Hematopoietic multipotent progenitor cell treated with erythropoietin and hydrocortisone succinate and interleukin-3 and kit ligand, for 6 days (in vitro differentiated cells): ENCODE data around the gene RABEP1.
"Not testable (repeated sequence)": the region's sequence is repeated elsewhere in the genome, so short reads cannot be mapped to it uniquely, and the experiment has no call there.

Experiments
- DNase-seq: peaks from one replicate; pipeline ENCODE4 v3.0.0-alpha.2; 2015

Gene RABEP1

DNA sequence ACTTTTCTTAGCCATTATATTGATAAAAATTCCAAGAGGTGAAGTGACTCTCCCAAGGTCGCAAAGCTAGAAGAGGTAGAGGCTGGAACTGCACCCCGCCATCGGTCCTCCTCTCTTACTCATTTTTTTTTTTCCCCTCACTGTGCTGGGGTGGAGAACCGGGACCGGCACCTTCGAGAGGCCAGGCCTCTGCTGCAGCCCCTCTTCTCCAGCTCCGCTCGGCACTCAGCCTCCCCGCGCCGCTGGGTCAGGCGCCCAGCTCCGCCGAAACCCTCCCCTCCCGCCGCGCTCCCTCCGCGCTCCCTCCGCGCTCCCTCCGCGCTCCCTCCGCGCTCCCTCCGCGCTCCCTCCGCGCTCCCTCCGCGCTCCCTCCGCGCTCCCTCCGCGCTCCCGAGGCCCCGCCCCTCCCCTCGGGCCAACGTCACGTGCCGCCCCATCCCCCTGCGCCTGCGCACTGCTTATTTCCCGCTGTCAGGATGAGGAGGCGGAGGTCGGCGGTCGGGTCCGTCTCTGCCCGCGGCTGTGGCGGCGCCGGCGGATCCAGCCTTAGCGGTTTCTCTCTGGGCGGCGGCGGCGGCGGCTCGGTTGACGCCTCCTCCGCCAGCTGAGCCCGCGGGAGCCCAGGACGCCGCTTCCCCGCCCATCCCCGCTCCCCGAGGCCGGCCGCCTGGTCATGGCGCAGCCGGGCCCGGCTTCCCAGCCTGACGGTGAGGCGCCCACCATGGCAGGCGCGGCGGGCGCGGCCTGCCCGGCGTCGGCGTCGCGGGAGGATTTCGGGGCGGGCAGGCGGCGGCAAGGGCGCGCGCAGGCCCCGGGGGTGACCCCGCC lies at the start of gene RABEP1:
TSS of gene RABEP1 (plus strand) at position 471 of the 828 bp plus-strand sequence. CDS start at position 674, 203 bp downstream.
- peak; percentile 95 for DNase-seq

- not testable (repeated sequence) for DNase-seq
Measured at GRCh38 chr17:5233492-5233891, 48.6 kb upstream of the RABEP1 start.

DNA sequence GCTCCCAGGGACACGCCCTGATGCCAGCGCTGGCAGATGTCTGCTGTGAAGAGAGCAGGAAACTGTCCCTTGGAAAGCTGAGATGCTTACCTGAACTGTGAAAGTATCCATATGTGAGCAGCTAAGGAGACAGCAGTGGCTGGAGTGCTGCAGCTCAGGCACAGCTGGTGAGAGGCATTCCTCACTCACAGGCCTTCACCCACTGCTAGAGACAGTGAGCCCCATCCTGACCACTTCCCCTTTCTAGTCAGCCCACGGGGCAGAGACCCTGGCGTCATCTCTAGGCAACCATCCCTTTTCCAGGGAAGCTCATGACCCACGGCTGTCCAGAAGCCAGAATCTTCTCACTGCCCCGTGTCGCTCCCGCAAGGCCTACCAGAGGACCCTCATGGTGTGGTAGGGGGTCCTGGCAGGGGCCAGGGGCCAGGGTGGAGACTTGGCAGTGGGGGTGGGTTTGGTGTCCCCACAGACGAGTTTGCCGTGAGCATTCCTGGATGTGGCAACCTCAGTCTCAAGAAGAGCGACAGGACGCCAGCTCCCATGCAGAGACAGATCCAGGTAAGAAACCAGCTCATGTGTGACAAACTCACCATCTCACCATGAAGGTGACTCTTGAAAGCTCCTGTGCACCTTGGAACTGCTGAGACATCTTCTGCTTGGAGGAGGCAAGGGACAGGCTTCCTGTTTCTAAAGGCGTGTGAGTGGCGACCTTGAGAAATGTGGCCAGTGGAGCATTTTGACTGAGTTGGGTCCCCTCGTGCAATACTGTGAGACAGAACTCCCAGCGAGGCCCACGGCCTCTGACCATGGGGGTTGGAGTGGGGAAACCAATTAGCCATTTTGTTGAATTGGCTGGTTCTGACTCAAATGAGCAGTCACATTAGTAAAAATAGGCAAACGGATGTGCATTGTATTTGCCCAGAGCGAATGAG lies 47.2 kb upstream of the RABEP1 start, which contains the start of gene SCIMP:
TSS of gene SCIMP (minus strand) at position 216 of the 932 bp plus-strand sequence. CDS start at position 111, 105 bp downstream.
- peak; percentile 55 for DNase-seq

GRCh38 chr17:5236938-5237540 lies 45.0 kb upstream of the RABEP1 start:
- peak; percentile 4 for DNase-seq

- peak; percentile 90 for DNase-seq
Measured at GRCh38 chr17:5237541-5238016, 44.5 kb upstream of the RABEP1 start.

GRCh38 chr17:5238333-5238732 lies 43.8 kb upstream of the RABEP1 start:
- no peak for DNase-seq

DNA sequence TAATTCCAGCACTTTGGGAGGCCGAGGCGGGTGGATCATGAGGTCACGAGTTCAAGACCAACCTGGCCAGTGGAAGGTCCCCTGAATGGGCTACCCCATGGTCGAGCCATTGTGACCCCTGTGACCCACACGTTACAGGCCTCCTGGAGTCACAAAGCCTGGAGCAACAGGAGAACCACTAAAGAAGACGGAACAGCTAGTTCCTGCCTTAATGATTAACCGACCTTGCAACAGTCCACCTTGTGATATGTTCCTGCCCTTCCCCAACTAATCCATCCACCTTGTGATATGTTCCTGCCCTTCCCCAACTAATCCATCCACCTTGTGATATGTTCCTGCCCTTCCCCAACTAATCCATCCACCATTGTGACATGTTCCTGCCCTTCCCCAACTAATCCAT lies 42.3 kb upstream of the RABEP1 start:
- DNase-seq, result not testable (repeated sequence)

DNA sequence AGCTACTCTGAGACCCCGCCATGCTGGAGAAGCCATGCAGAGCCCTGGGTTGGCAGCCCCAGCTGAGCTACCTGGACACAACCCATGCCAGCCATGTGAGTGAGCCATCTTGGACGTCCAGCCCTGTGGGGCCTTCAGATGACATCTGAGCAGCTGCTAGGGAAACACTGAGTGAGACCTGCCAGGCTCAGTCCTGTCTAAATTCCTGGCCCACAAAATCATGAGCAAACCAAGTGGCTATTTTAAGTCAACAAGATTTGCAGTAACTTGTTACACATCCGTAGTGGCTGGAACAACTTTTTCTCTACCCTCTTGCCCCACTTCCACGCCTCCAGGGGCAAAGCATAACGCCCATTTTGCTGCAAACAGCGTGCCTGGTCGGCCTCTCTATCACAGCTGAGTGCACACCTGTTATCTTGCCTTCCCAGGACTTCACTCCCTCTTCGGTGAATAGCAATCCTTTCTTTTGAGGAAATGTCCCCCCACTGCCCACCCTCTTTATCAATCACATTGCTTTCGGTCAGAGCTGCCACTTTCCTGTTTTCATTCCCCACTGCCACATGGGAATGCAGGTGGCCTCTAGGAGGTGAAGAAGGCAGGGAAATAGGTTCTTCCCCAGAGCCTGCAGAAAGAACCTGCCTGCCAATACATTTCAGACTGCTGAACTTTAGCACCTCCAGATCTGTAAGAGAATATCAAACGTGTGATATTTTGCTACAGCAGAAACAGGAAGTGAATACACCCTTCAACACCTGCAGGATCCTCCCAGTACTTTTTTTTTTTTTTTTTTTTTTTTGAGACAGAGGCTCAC lies 40.0 kb upstream of the RABEP1 start:
- no peak for DNase-seq

DNA sequence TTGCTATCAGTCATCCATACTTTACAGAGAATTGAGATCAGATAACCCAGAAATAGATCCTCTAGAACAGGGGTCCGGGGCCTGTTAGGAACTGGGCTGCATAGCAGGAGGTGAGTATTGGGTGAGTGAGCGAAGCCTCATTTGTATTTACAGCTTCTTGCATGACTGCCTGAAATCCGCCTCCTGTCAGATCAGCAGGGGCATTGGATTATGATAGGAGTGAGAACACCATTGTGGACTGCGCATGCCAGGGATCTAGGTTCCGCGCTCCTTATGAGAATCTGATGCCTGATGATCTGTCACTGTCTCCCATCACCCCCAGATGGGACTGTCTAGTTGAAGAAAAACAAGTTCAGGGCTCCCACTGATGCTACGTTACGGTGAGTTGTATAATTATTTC lies 34.5 kb upstream of the RABEP1 start:
- DNase-seq, result no peak

DNA sequence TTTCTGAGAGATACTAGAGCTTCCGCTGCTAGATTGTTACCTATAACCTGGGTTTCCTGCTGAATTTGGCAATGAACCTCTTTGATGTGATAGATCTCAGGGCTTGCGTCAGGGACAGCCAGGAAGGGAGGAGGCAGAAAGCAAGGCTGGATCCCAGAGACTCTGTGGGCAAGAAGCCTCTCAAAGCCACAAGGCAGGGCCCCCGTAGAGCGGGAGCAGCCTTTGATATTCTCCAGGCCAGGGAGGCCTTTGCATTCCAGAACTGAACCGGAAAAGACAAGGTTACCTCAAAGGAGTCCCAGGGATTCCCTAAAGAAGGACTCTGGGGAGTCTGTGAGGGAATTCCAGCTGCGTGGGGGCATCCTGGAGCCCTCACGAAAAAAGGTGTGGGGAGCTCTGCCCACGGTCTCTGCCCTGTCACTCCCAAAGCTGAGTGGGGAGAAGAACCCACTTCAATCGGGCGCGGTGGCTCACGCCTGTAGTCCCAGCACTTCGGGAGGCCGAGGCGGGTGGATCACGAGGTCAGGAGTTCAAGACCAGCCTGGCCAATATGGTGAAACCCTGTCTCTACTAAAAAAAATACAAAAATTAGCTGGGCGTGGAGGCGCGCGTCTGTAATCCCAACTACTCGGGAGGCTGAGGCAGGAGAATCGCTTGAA lies 33.1 kb upstream of the RABEP1 start:
- no peak for DNase-seq

GRCh38 chr17:5249615-5250014 lies 32.5 kb upstream of the RABEP1 start:
- DNase-seq, result peak; percentile 89

DNA sequence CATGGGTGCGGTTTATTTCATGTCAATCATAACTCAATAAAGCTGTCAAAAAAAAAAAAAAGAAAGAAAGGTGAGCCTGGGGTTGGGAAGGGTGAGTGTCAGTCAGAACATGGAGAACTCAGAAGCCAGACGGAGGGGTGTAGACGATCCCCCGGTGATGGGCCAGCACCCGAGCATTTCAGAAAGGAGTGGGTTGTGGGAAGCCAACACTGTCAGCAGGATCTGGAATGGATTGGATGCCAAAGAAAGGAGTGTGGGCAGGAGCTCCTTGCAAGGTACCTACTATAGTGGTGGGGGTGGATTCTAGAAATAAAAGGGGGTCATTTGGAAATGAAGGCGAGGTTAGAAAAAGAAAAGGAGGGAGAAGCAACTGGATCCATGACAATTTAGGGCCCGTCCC lies 27.7 kb upstream of the RABEP1 start:
- DNase-seq, result no peak

DNA sequence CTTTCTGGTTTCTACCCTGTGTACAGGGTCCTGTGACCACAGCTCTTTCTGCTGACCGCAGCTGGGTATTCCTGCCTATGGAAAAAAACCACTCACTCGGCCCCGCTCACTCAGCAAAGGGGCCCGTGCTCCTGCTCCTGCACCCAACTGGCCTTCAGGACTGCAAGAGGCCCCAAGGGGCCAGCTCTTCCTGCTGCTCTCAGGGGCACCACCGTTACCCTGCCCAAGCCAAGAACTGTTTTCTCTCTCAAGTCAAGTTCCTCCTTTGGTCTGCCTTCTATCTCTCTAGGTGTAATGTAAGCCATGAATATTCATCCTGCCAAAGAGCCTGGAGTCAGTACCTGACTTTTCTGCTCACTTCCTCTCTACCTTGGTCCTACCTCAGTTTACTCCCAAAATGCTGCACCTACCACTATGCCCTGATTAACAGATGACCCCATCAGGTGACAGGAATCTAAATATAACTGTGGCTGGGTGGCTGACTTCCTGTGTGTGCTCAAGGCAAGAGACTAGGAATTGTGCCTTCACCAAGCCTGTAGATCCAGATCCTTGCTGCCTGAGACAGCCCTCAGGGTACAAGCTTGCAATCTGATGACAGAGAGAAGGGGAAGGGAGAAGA lies 27.1 kb upstream of the RABEP1 start:
- peak; percentile 42 for DNase-seq

DNA sequence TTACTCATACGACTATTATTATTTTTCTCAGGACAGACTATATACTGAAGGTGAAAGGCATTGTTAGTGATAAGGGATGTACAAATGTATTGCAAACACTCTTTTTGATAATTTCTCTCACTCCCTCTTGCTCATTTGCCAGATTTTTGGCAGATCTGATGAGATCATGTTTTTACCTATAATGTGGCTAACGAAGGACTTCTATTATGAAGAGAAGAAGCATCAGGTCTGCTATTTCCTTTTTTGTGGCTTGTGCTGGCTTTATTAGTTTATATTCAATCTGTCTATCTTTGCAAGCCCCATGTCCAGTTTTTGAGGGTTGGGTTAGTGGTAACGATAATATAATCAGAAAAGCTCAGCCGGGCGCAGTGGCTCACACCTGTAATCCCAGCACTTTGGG lies 25.0 kb upstream of the RABEP1 start:
- no peak for DNase-seq

- DNase-seq, result no peak
Measured at GRCh38 chr17:5260542-5260941, 21.5 kb upstream of the RABEP1 start.

DNA sequence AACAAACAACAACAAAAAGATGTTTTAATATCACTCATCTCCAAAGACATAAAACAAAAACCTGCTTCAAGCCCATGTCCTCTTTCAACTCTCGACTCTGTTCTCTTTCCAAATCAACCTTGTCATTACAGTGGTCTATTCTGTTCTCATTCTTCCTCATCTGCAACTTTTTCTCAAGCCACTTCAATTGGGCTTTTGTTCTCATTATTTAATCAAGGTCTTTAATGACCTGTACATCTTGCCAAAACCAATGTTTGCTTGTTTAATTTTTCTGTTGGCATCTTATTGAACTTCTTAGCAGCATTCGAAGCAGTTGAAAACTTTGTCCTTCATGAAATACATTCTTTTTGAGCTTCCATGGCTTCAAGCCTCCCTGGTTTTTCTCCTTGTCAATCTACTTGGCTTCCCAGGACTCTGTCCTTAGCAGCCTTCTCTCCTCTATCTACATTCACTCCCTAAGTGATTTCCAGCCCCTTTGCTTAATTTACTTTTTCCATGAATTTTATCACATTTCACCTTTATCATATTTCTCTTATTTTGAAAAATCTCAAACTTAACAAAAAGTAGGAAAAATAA lies 19.6 kb upstream of the RABEP1 start:
- no peak for DNase-seq

DNA sequence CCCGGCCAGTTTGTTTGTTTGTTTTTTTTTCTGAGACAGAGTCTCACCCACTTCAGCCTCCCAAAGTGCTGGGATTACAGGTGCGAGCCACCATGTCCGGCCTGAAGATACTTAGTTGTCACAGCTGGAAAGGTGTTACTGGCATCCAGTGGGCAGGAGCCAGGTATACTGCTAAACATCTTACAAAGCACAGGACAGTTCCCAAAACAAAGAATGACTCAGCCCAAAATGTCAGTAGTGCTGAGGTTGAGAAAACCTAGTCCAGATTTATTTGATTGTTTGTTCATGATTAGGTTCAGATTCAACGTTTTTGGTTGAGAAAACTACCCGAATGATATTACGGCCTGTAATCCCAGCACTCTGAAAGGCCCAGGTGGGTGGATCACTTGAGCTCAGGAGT lies 18.6 kb upstream of the RABEP1 start:
- DNase-seq, result no peak

DNA sequence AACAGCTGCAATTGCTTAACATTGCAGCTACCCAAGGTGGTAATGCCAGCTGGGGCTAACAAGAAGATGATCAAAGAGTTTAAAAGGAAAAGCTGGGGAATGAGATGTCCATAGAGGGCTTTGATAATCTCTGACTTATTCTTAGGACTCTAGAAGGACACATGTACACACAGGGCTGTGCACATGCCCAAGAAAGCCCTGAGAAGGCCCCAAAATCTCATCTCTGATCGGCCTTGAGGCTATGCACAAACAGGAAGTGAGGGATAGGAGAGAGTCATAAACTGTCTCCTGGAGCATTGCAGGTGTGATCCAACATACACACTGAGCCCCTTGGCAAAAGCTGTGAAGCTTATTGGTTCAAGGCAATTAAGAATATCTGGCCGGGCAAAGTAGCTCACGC lies 17.2 kb upstream of the RABEP1 start:
- no peak for DNase-seq

DNA sequence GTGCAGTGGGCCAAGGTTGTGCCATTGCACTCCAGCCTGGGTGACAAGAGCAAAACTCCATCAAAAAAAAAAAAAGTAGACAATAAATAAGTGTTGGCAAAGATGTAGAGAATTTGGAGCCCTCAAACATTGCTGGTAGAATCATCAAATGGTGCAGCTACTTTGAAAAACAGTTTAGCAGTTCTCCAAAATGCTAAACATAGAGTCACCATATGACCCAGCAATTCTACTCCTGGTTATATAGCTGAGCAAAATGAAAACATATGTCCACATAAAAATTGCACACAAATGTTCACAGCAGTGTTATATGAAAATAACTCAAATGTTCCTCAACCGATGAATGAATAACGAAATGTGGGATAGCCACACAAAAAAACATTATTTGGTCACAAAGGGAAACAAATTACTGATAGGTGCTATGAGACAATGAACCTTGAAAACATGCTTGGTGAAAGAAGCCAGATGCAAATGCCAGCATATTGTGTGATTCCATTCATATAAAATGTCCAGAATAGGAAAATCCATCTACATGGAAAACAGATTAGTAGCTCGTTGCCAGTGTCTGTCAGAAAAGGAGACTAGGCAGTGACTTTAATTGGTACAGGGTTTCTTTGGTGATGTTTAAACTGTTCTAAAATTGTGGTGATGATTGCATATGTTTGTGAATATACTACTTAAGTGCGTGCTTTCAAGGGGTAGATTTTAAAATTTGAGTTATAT lies 12.7 kb upstream of the RABEP1 start:
- DNase-seq, result no peak

GRCh38 chr17:5272322-5272721 lies 9.8 kb upstream of the RABEP1 start:
- no peak for DNase-seq
